HG03342 (cell line): ENCODE measurements around the gene SLC6A8.
"Not testable (repeated sequence)": the region's sequence is repeated elsewhere in the genome, so short reads cannot be mapped to it uniquely, and the experiment has no call there.

Experiments used
- ATAC-seq: cut with Tn5 transposase; IDR thresholded peaks from one replicate; pipeline ENCODE4 v1.9.1; 2021; ENCODE audit warnings: mild to moderate bottlenecking, moderate library complexity; ENCODE audit not compliant: unreplicated experiment

The SLC6A8 gene

GRCh38 chrX:153705403-153706060 is 17.8 kb downstream of the SLC6A8 start:
- ATAC-seq, result not testable (repeated sequence)

- no peak for ATAC-seq
Observed at GRCh38 chrX:153706799-153707198, 19.1 kb downstream of the SLC6A8 start.

GRCh38 chrX:153707406-153707805 is 19.7 kb downstream of the SLC6A8 start:
- no peak for ATAC-seq

GRCh38 chrX:153708415-153708814 is 20.7 kb downstream of the SLC6A8 start:
- ATAC-seq, result no peak

GRCh38 chrX:153709726-153710674 is 22.3 kb downstream of the SLC6A8 start:
- no peak for ATAC-seq

- no peak for ATAC-seq
Observed at GRCh38 chrX:153714256-153714655, 26.5 kb downstream of the SLC6A8 start.

- ATAC-seq, result no peak
Observed at GRCh38 chrX:153717445-153717844, 29.7 kb downstream of the SLC6A8 start.

- no peak for ATAC-seq
Observed at GRCh38 chrX:153719238-153719637, 31.5 kb downstream of the SLC6A8 start.

GRCh38 chrX:153719701-153720100 is 32.0 kb downstream of the SLC6A8 start:
- ATAC-seq, result no peak

- ATAC-seq, result no peak
Observed at GRCh38 chrX:153722704-153723350, 35.1 kb downstream of the SLC6A8 start.

GRCh38 chrX:153723351-153724251 is 35.9 kb downstream of the SLC6A8 start:
- ATAC-seq, result peak; percentile 22

GRCh38 chrX:153724252-153725038 is 36.7 kb downstream of the SLC6A8 start, which contains the start of the genes ABCD1 and BCAP31:
Gene ABCD1 (plus strand): TSS chrX:153724856. CDS start chrX:153725267, 411 bp downstream.
Gene BCAP31 (minus strand): TSS chrX:153724387. CDS start chrX:153723244, 1,143 bp downstream.
- ATAC-seq, result peak; percentile 51

- ATAC-seq, result peak; percentile 5
Observed at GRCh38 chrX:153725039-153725831, 37.5 kb downstream of the SLC6A8 start.

GRCh38 chrX:153725832-153726285 is 38.1 kb downstream of the SLC6A8 start:
- ATAC-seq, result no peak

- peak; percentile 52 for ATAC-seq
Observed at GRCh38 chrX:153726286-153727122, 38.8 kb downstream of the SLC6A8 start.

- ATAC-seq, result no peak
Observed at GRCh38 chrX:153727123-153727931, 39.6 kb downstream of the SLC6A8 start.

GRCh38 chrX:153728095-153728494 is 40.4 kb downstream of the SLC6A8 start:
- ATAC-seq, result no peak
